Brain microvascular endothelial cell (primary cell): ENCODE measurements around the gene GIMAP8.
"Not testable (repeated sequence)": the region's sequence is repeated elsewhere in the genome, so short reads cannot be mapped to it uniquely, and the experiment has no call there.

Experiments used
- DNase-seq: peaks from one replicate; pipeline ENCODE4 v3.0.0-alpha.2; 2020
- H3K27ac ChIP-seq: fragments of 250-450 bp; sonication (Bioruptor Pico); 2 replicates; pipeline ENCODE4 v1.5.1; 2020; ENCODE audit warnings: mild to moderate bottlenecking, moderate library complexity
- H3K27me3 ChIP-seq: fragments of 250-450 bp; sonication (Bioruptor Pico); replicated peaks from 2 replicates; pipeline ENCODE4 v1.5.1; 2020; ENCODE audit warnings: mild to moderate bottlenecking
- H3K36me3 ChIP-seq: fragments of 250-450 bp; sonication (Bioruptor Pico); replicated peaks from 2 replicates; pipeline ENCODE4 v1.5.1; 2020; ENCODE audit warnings: mild to moderate bottlenecking
- H3K4me3 ChIP-seq: 2 replicates; pipeline ENCODE4 v1.5.1; 2011; ENCODE audit warnings: low read depth, mild to moderate bottlenecking, control low read depth, low read length, moderate library complexity
- in situ Hi-C: cut with HindIII; loops from 2 replicates; pipeline ENCODE4 v1.10.0; 2017; ENCODE audit warnings: low sequenced_read_pairs, low pct_ligation_motif_present
- TF ChIP-seq, protein P1 (sequence below): IDR thresholded peaks from 2 replicates; pipeline ENCODE4 v1.5.1; 2011; ENCODE audit warnings: low read depth, mild to moderate bottlenecking, moderate library complexity, low read length, control low read depth, inconsistent platforms; ENCODE audit errors: missing control alignments

The GIMAP8 gene

DNA sequence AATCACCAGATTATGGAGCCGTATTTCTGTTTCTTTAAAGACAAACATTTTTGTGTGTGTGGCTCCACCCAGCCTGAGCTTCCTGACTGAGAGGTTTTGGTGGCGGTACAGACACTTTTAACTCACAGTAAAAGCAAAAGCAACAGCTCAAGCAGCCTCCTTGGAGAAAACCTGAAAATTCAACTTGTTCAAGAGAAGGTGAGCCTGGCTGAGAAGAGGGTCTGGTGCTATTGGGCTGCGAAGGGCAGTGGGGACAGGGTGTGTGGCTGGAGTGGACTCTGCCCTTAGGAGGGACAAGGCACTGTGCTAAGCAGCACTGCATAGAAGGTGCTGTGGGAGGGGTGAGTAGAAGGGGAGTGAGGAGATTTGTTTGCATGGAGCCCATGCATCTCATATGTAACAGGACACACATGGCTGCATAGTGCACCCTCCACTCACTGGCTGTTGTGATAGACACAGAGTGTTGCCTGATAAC, 64.4 kb downstream of the GIMAP8 start, which contains the start of gene GIMAP7:
TSS of gene GIMAP7 (plus strand) at position 125 of the 475 bp plus-strand sequence. CDS start 5,103 bp downstream, outside the sequence.
- H3K4me3 ChIP-seq = no peak within 1 kb of the TSS
- TF ChIP-seq, protein P1, sequence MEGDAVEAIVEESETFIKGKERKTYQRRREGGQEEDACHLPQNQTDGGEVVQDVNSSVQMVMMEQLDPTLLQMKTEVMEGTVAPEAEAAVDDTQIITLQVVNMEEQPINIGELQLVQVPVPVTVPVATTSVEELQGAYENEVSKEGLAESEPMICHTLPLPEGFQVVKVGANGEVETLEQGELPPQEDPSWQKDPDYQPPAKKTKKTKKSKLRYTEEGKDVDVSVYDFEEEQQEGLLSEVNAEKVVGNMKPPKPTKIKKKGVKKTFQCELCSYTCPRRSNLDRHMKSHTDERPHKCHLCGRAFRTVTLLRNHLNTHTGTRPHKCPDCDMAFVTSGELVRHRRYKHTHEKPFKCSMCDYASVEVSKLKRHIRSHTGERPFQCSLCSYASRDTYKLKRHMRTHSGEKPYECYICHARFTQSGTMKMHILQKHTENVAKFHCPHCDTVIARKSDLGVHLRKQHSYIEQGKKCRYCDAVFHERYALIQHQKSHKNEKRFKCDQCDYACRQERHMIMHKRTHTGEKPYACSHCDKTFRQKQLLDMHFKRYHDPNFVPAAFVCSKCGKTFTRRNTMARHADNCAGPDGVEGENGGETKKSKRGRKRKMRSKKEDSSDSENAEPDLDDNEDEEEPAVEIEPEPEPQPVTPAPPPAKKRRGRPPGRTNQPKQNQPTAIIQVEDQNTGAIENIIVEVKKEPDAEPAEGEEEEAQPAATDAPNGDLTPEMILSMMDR = no peak

DNA sequence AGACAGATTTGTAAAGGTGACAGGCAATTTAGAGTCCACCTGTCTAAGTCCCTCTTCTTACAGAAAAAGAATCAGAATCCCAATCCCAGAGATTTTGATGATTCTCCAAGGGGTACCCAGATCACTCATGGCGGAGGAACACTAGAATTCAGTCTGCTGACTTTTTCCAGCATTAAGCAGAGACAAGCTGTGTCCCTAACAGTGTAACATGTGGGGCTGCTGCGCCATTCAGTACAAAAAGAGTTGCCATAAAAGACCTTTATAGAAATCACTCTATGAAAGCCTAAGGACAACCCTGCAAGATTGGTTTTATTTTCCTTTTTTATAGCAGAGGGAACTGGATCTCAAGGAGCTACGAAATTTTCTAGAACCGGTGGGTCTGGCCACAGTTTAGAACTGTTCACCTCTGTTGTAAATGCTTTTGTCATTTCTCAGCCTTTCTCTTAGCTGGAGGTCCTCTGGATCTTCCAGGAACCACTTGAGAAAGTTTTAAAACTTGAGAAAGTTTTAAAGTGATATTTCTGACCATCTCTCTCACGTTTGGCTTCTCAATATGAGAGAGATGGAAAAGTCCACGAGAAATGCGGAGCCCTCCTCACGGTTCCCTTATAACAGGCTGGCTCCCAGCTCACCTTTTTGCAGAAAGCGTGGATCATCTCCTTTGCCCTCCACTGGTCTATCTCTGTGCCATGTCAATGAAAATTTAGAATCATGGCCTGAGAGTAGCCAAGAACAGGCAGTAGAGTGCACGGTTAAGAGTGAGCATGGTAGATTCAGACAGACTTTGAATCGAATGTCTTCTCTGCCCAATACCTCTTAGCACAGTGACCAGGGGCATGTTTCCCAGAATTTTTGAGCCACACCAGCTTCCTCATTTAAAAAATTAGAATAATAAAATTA, 65.1 kb downstream of the GIMAP8 start:
- in situ Hi-C loops = no loop called here
- no peak for DNase-seq
- Histone ChIP-seq H3K36me3 (no peaks in the 10 kb centered on the region), H3K4me3 (no peak overlapping the region), H3K27ac (no peak overlapping the region), H3K27me3 (no peaks in the 10 kb centered on the region)
- TF ChIP-seq, protein P1 = no peak

More for the DNA sequence above, 64.4 kb downstream of the GIMAP8 start, which contains the start of gene GIMAP7:
- Histone ChIP-seq H3K27me3 (no peaks in the 10 kb centered on the region), H3K27ac (no peak within 1 kb of the TSS), H3K36me3 (no peaks in the 10 kb centered on the region)
- in situ Hi-C loops = no loop called here
- no peak for DNase-seq

DNA sequence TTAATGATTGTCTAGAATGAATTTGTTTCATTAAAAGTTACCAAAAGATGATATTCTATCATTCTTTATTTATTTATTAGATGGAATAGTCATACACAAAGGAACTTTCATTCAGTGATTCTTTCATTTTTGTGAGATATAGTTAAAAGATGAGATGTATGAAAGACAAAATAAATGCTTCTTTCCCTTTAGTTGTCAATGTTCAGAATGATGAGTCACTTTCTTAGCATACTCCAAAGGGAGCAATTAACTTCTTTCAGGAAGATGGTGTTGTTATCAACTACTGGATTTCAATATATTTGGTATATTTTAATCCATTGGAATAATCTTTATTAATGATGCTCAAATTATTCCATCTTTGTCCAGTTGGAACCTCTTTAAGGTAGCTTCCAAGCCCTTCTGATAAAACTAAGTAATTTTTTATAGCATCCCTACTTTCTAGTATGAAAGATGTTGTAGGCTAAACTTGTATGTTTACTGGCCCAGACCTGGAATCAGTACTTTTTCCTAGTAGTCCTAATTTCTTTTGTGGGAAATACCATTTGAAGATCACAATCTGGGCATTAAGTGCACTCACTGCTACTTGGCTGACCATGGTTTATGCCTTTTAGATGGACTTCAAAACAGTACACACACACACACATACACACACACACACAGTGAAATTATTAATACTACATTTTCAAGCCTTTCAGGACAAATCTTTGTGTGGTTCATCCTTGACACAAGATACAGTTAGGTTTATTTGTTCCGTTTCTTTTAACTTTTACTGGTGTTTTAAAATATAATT, 66.7 kb downstream of the GIMAP8 start:
- Histone ChIP-seq H3K27me3 (no peaks in the 10 kb centered on the region), H3K4me3 (no peak overlapping the region), H3K27ac (no peak overlapping the region), H3K36me3 (no peaks in the 10 kb centered on the region)
- DNase-seq = no peak
- TF ChIP-seq, protein P1 = no peak
- in situ Hi-C loops = no loop called here

DNA sequence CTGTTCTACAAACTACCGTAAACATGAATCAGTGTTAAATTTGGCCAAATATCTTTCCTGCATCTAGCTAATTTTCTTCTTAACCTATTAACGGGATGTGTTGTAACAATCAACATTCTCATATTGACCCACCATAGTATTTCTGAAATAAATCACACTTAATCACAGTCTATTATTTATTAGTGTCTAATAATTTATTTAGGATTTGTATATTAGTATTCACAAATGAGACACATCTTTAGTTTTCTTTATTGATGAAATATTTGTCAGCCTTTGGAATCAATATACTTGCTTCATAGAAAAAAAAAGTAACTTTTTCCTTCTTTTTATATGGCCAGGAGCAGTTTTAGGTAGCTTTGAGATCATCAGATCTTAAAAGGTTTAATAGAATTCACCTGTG, 68.9 kb downstream of the GIMAP8 start:
- in situ Hi-C loops = no loop called here
- H3K27ac ChIP-seq = no peak overlapping the region
- DNase-seq = no peak
- TF ChIP-seq, protein P1 = no peak
- no peaks in the 10 kb centered on the region for H3K36me3 ChIP-seq
- no peak overlapping the region for H3K4me3 ChIP-seq
- H3K27me3 ChIP-seq = no peaks in the 10 kb centered on the region

DNA sequence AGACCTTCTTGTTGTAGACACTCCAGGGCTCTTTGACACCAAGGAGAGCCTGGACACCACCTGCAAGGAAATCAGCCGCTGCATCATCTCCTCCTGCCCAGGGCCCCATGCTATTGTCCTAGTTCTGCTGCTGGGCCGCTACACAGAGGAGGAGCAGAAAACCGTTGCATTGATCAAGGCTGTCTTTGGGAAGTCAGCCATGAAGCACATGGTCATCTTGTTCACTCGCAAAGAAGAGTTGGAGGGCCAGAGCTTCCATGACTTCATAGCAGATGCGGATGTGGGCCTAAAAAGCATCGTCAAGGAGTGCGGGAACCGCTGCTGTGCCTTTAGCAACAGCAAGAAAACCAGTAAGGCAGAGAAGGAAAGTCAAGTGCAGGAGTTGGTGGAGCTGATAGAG, 69.7 kb downstream of the GIMAP8 start:
- in situ Hi-C loops = no loop called here
- no peak overlapping the region for H3K27ac ChIP-seq
- no peak for DNase-seq

DNA sequence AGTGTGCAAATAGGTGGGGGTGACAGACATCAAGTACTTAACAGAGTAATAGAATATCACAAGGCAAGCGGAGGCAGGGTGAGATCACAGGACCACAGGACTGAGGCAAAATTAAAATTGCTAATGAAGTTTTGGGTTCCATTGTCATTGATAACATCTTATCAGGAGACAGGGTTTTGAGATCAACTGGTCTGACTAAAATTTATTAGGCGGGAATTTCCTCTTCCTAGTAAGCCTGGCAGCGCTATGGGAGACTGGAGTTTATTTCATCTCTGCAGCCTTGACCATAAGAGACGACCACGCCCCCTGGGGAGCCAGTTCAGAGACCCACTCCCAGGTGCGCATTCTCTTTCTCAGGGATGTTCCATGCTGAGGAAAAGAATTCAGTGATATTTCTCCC, 72.5 kb downstream of the GIMAP8 start:
- DNase-seq, H3K4me3 ChIP-seq, in situ Hi-C loops, H3K27me3 ChIP-seq, H3K36me3 ChIP-seq, H3K27ac ChIP-seq: not testable (repeated sequence)

More for the DNA sequence above, 69.7 kb downstream of the GIMAP8 start:
- no peaks in the 10 kb centered on the region for H3K36me3 ChIP-seq
- no peak overlapping the region for H3K4me3 ChIP-seq
- TF ChIP-seq, protein P1 = no peak
- no peaks in the 10 kb centered on the region for H3K27me3 ChIP-seq
